ENCODE data around the gene TSC22D3.

- TF ChIP-seq ZBTB33 (IDR thresholded peaks at IDR 0.05; ENCODE audit: borderline replicate concordance, low read depth) (no peak), GATA2 (CRISPR knock-in tag; IDR thresholded peaks at IDR 0.05) (no peak)
Measured at GRCh38 chrX:107773206-107773605, 2.4 kb downstream of the TSC22D3 start.

Data from SK-N-SH (cell line).